GM18909 (cell line): ENCODE measurements around the gene PLEKHH3.
"Not testable (repeated sequence)": the region's sequence is repeated elsewhere in the genome, so short reads cannot be mapped to it uniquely, and the experiment has no call there.

Source experiments
- ATAC-seq: cut with Tn5 transposase; IDR thresholded peaks from one replicate; pipeline ENCODE4 v1.9.1; 2021; ENCODE audit warnings: mild to moderate bottlenecking; ENCODE audit not compliant: unreplicated experiment, poor library complexity

PLEKHH3 gene

GRCh38 chr17:42673885-42674754 is 2.7 kb downstream of the PLEKHH3 start:
- ATAC-seq: no peak

DNA sequence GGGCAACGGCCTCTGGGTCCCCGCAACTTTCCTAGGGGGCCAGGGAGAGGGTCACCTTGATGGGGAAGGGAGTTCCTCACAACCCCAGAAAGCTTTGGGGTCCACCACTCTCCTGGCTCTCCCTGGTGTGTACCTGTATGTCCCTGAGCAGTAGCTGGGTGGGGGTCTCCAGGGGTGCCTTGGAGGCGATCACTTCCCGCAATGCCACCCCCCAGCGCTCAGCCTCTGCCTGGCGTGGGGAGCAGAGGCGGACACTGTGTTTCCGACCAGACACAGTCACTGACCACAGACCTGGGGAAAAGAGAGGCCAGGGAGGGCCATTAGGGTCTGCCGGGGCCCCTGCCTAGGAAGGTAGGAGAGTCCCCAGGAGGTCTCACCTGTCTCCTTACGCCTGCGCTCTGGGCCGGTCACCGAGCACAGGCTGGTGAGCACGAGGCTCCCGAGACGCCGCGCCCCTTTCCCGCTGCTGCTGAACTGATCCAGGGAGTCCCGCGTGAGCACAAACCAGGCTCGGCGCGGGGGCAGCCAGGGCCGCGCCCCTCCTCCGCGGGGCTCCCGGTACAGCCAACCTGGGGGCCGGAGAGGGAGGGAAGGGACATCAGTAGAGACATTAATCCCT is 3.4 kb downstream of the PLEKHH3 start:
- no peak for ATAC-seq

DNA sequence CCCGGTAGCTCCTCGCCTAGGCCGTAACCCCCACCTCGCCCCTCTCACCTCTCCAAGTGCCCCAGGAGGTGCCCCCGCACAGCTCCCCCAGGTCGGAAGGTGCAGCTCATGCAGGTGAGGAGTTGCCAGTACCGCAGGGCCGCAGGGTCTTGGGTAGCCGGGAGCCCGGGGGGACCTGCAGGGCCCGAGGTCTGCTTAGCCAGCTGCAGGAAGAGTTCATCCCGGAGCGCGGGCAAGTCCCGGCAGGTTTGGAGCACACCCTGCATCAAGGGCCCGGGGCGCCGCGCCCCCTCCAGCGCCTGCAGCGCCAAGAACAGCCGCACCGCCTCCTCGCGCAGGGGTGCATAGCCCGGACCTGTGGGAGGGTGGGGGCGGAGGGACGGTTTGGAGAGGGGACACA is 4.8 kb downstream of the PLEKHH3 start:
- ATAC-seq: no peak

GRCh38 chr17:42670789-42671657 is 5.8 kb downstream of the PLEKHH3 start:
- ATAC-seq: no peak

DNA sequence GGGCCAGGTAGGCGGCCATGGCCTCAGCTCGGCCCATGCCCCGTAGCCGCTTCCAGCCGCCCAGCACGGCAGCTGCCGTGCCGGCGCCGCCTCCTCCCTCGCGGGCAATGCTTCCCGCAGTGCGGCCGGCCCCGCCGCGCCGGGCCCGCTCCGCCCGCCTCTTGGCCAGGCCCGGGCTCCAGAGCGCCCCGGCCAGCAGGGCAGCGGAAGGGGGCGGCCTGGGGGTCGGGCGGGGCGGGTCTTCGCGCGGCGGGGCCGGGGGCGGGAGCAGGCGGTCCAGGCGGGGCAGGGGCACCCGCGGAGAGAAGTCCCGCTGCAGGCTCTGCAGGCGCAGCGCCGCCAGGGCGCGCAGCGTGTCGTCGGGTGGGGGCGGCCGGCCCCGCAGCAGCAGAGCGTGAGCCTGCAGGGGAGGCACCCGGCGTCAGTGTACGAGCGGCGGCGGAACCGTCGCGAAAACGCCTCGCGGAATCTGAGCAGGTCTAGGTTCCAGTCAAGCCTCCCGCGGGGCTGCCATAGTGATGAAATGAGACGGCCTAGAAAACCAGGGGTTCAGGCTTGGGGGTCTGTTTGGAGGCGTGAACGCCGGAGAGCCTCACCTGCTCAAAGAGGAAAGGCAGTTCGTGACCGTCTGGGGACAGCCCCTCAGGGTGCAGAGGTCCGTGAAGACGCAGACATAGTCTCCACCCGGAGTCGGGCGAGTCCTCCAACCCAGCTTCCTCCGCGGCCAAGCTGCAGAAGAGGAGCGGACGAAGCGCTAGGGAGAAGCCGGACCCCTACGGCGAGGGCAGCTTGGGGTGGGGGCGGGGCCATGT is 6.6 kb downstream of the PLEKHH3 start:
- ATAC-seq: no peak

DNA sequence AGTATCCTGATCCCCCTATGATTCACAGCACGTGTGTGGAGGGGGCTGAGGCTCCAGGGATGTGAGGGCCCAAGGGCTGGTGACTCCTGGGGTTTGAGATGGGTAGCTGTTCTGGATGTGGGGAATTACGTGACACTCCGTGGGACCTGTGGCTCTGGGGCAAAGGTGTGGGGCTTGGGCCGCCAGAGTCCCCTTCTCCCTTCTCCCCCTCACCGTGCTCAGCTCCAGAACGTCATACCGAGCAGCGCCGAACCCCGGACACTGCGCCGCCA is 7.2 kb downstream of the PLEKHH3 start:
- no peak for ATAC-seq

GRCh38 chr17:42667088-42667951 is 9.5 kb downstream of the PLEKHH3 start:
- ATAC-seq: no peak

- not testable (repeated sequence) for ATAC-seq
These were observed 10.7 kb downstream of the PLEKHH3 start for GRCh38 chr17:42666126-42666525.

DNA sequence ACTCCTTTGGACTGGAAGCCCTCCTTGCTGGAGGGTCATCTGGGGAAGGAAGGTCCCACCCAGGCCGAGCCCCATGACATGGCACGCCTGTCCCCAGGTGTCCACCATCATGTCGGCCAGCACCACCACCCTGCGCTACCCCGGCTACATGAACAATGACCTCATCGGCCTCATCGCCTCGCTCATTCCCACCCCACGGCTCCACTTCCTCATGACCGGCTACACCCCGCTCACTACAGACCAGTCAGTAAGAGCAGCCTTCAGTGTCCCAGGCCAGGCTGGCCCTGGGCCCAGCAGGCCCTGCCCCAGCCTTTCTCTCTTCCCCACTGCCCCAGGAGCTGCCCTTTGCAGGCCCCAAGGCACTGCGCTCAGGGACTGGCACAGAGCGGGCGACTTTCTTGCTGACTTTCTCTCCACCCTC is 11.2 kb downstream of the PLEKHH3 start:
- ATAC-seq: no peak

DNA sequence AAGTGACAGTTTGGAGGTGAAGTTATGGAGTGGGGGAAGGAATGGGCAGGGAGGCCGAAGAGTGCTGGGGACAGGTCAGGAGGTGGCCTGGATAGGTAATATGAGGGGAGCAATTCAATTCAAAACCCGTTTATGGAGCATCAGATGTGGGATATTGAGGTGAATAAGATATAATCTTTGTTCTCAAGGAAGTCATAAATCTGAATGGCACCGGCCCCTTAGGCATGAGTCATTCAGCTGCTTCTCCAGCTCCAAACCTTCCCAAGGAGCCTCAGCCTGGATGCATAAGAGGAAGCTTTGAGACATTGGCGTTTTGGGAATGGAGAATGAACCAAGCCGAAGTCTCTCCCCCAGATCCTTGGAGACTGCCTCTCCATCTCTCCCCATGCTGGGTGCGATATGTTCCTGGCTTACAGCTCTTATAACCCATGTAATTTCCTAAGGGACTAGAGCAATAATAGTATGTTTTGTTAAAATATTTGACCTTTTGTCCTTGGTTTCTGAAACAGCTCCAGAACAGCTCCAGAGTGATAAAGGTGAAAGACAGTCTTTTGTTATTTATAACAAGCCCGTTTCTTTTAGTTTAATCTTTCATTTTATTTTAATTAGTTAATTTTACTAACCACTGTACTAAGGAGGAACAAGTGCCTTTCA is 16.0 kb downstream of the PLEKHH3 start:
- no peak for ATAC-seq

GRCh38 chr17:42659932-42660274 is 16.9 kb downstream of the PLEKHH3 start:
- ATAC-seq: not testable (repeated sequence)

GRCh38 chr17:42659079-42659931 is 17.5 kb downstream of the PLEKHH3 start, which contains the start of gene TUBG2:
TSS of gene TUBG2 (plus strand) at chr17:42659284. CDS start at chr17:42659504, 220 bp downstream.
- ATAC-seq: peak; percentile 59

GRCh38 chr17:42657824-42658588 is 18.8 kb downstream of the PLEKHH3 start:
- no peak for ATAC-seq

- ATAC-seq: no peak
These were observed 21.3 kb downstream of the PLEKHH3 start for GRCh38 chr17:42655528-42655927.

GRCh38 chr17:42653179-42654124 is 23.3 kb downstream of the PLEKHH3 start:
- no peak for ATAC-seq

- ATAC-seq: no peak
These were observed 25.4 kb downstream of the PLEKHH3 start for GRCh38 chr17:42651392-42651791.
